BLaER1 (cell line): ENCODE results near the gene ARSD.
"Not testable (repeated sequence)": the region's sequence is repeated elsewhere in the genome, so short reads cannot be mapped to it uniquely, and the experiment has no call there.

Experiments
- H3K27ac ChIP-seq: shearing (Covaris generic); formaldehyde crosslinking; 2 replicates; pipeline ENCODE4 v1.8.1; 2022
- H3K27me3 ChIP-seq: shearing (Covaris generic); formaldehyde crosslinking; 2 replicates; pipeline ENCODE4 v1.8.1; 2022
- H3K36me3 ChIP-seq: shearing (Covaris generic); formaldehyde crosslinking; 2 replicates; pipeline ENCODE4 v1.8.1; 2022
- H3K4me1 ChIP-seq: shearing (Covaris generic); formaldehyde crosslinking; 2 replicates; pipeline ENCODE4 v1.8.1; 2022
- H3K4me2 ChIP-seq: shearing (Covaris generic); formaldehyde crosslinking; 2 replicates; pipeline ENCODE4 v1.8.1; 2022
- H3K4me3 ChIP-seq: shearing (Covaris generic); formaldehyde crosslinking; 2 replicates; pipeline ENCODE4 v1.8.1; 2022
- H3K9ac ChIP-seq: shearing (Covaris generic); formaldehyde crosslinking; 2 replicates; pipeline ENCODE4 v1.8.1; 2022
- H3K9me3 ChIP-seq: shearing (Covaris generic); formaldehyde crosslinking; 2 replicates; pipeline ENCODE4 v1.8.1; 2022
- H4K20me1 ChIP-seq: shearing (Covaris generic); formaldehyde crosslinking; 2 replicates; pipeline ENCODE4 v1.8.1; 2022
- Cebpa-rat ChIP-seq: shearing (Covaris generic); IDR thresholded peaks from 2 replicates; pipeline ENCODE4 v1.8.1; 2022

Gene ARSD

GRCh38 chrX:2908125-2908685 lies 20.9 kb downstream of the ARSD start:
- H3K4me1 ChIP-seq: no peaks in the 10 kb centered on the region
- no peak overlapping the region for H3K9ac ChIP-seq
- H3K4me3 ChIP-seq: no peak overlapping the region
- H3K36me3 ChIP-seq: peaks cover 72% of the 10 kb centered on the region
- no peak for TF ChIP-seq Cebpa-rat
- H3K27me3 ChIP-seq: no peaks in the 10 kb centered on the region
- no peaks in the 10 kb centered on the region for H4K20me1 ChIP-seq
- no peak overlapping the region for H3K4me2 ChIP-seq
- peaks cover 21% of the 10 kb centered on the region for H3K9me3 ChIP-seq
- H3K27ac ChIP-seq: no peak overlapping the region

GRCh38 chrX:2907295-2907694 lies 21.8 kb downstream of the ARSD start:
- no peak overlapping the region for H3K9ac ChIP-seq
- no peak for TF ChIP-seq Cebpa-rat
- peaks cover 69% of the 10 kb centered on the region for H3K36me3 ChIP-seq
- peaks cover 26% of the 10 kb centered on the region for H3K9me3 ChIP-seq
- H3K4me1 ChIP-seq: no peaks in the 10 kb centered on the region
- no peaks in the 10 kb centered on the region for H3K27me3 ChIP-seq
- H4K20me1 ChIP-seq: no peaks in the 10 kb centered on the region
- no peak overlapping the region for H3K4me2 ChIP-seq
- no peak overlapping the region for H3K4me3 ChIP-seq
- no peak overlapping the region for H3K27ac ChIP-seq

DNA sequence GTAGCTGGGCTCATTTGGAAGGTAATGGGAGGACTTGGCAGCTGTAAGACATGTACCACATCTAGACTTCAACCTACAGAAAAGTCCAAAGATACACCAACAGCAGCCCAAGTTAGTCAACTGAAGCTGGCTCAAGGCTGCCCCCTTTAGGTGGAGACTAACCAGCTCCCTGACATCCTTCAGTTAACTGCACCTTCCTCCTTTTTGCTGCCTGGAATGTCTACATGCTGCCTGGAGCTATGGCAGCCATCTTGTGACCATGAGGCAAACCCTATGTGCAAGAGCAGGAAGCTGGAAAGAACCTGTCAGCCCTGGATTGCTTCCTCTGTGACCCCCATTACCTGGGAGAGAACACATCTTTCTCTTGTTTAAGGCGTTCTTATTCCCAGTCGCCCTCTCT lies 25.8 kb downstream of the ARSD start:
- peaks cover 26% of the 10 kb centered on the region for H3K9me3 ChIP-seq
- no peak overlapping the region for H3K27ac ChIP-seq
- H3K9ac ChIP-seq: no peak overlapping the region
- peaks cover 40% of the 10 kb centered on the region for H3K36me3 ChIP-seq
- H3K27me3 ChIP-seq: no peaks in the 10 kb centered on the region
- H4K20me1 ChIP-seq: no peaks in the 10 kb centered on the region
- H3K4me2 ChIP-seq: no peak overlapping the region
- TF ChIP-seq Cebpa-rat: no peak
- peaks cover 9% of the 10 kb centered on the region for H3K4me1 ChIP-seq
- no peak overlapping the region for H3K4me3 ChIP-seq

DNA sequence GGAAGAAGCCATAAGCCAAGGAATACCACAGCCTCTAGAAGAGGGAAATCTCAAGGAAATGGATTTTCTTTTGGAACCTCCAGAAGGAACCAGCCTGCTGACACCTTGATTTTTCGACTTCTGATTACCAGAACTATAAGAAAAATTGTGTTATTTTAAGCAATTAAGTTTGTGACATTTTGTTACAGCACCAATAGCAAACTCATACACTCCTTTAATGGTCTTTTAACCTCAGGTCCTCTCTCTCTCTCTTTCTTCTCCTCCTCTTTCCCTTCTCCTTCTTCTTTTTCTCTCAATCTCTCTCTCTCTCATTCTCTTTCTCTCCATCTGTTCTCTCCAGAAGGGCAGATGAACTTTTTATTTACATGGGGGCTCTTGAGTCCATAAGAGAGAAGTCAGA lies 26.3 kb downstream of the ARSD start:
- Histone ChIP-seq H3K36me3 (peaks cover 40% of the 10 kb centered on the region), H3K4me1 (peaks cover 14% of the 10 kb centered on the region), H3K27me3 (no peaks in the 10 kb centered on the region), H3K9me3 (peaks cover 26% of the 10 kb centered on the region), H3K9ac (no peak overlapping the region), H3K4me2 (no peak overlapping the region), H3K4me3 (no peak overlapping the region), H4K20me1 (no peaks in the 10 kb centered on the region), H3K27ac (no peak overlapping the region)
- no peak for TF ChIP-seq Cebpa-rat

GRCh38 chrX:2901367-2902036 lies 27.6 kb downstream of the ARSD start:
- TF ChIP-seq Cebpa-rat: no peak
- Histone ChIP-seq H3K4me1 (peaks cover 25% of the 10 kb centered on the region), H3K9me3 (peaks cover 26% of the 10 kb centered on the region), H4K20me1 (no peaks in the 10 kb centered on the region), H3K9ac (no peak overlapping the region), H3K27me3 (no peaks in the 10 kb centered on the region), H3K4me2 (no peak overlapping the region), H3K27ac (no peak overlapping the region), H3K4me3 (no peak overlapping the region), H3K36me3 (peaks cover 26% of the 10 kb centered on the region)

GRCh38 chrX:2898846-2899512 lies 30.2 kb downstream of the ARSD start:
- H3K4me2 ChIP-seq: peak overlapping the region; percentile 73; the same call in 1 of the 2 replicates

GRCh38 chrX:2897690-2898623 lies 31.2 kb downstream of the ARSD start:
- H3K4me2 ChIP-seq: peak overlapping the region; percentile 73
- not testable (repeated sequence) for H3K27me3 ChIP-seq, H3K9me3 ChIP-seq, H3K4me3 ChIP-seq, H4K20me1 ChIP-seq, H3K36me3 ChIP-seq, H3K9ac ChIP-seq
- peak overlapping the region; percentile 24; the same call in 1 of the 2 replicates for H3K27ac ChIP-seq
- peaks cover 34% of the 10 kb centered on the region for H3K4me1 ChIP-seq

More at GRCh38 chrX:2898846-2899512, 30.2 kb downstream of the ARSD start:
- no peak overlapping the region for H3K9ac ChIP-seq
- H3K27ac ChIP-seq: no peak overlapping the region
- peaks cover 13% of the 10 kb centered on the region for H3K9me3 ChIP-seq
- H3K27me3 ChIP-seq: no peaks in the 10 kb centered on the region
- H3K36me3 ChIP-seq: peaks cover 1% of the 10 kb centered on the region; the same call in 1 of the 2 replicates
- no peak overlapping the region for H3K4me3 ChIP-seq
- TF ChIP-seq Cebpa-rat: no peak
- no peaks in the 10 kb centered on the region for H4K20me1 ChIP-seq
- peaks cover 34% of the 10 kb centered on the region for H3K4me1 ChIP-seq

DNA sequence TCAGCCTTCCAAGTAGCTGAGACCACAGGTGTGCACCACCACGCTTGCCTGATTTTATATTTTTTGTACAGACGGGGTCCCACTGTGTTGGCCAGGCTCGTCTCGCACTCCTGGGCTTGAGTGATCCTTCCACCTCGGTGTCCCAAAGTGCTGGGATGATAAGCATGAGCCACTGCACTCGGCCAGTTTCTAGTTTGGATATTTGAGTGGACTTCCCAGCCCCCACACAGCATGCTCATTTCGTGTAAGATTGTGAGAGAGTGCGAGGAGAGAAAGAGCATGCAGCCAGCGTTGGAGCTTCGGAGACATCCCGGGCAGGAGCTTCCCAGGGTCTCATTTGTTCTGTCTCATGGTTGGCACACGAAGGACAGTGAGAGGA lies 31.8 kb downstream of the ARSD start:
- peak overlapping the region; percentile 24; the same call in 1 of the 2 replicates for H3K27ac ChIP-seq
- no peaks in the 10 kb centered on the region for H3K27me3 ChIP-seq
- no peaks in the 10 kb centered on the region for H4K20me1 ChIP-seq
- H3K36me3 ChIP-seq: no peaks in the 10 kb centered on the region
- H3K4me3 ChIP-seq: no peak overlapping the region
- H3K4me2 ChIP-seq: peak overlapping the region; percentile 73
- H3K9ac ChIP-seq: no peak overlapping the region; the same call in 1 of the 2 replicates
- H3K4me1 ChIP-seq: peaks cover 34% of the 10 kb centered on the region
- no peak for TF ChIP-seq Cebpa-rat
- H3K9me3 ChIP-seq: no peaks in the 10 kb centered on the region

DNA sequence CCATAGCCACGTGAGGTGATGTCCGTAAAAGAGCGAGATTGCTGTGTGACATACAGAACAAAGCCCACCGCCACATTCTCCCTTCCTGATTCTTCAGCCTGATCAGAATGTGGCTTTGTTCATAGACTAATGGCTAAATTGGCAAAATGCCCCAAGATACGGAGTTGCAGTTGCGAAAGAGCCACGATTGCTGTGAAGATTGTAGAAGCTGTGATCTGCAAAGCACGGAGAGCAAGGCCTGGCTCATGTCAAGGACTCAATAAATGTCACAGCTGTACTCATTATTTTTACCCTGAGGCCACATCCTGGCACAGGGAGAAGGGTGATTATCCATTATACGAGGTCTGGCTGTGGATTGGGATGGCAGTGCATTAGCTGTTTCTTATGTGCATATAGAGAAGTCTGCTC lies 34.2 kb downstream of the ARSD start:
- no peak overlapping the region for H3K27ac ChIP-seq

More for the DNA sequence above, 34.2 kb downstream of the ARSD start:
- Histone ChIP-seq H3K9ac (no peak overlapping the region), H4K20me1 (no peaks in the 10 kb centered on the region), H3K4me3 (no peak overlapping the region), H3K36me3 (no peaks in the 10 kb centered on the region), H3K4me2 (peak overlapping the region; percentile 6; the same call in 1 of the 2 replicates), H3K9me3 (no peaks in the 10 kb centered on the region), H3K4me1 (peaks cover 34% of the 10 kb centered on the region), H3K27me3 (peaks cover 10% of the 10 kb centered on the region; the same call in 1 of the 2 replicates)
- peak; percentile 83 for TF ChIP-seq Cebpa-rat
